Articular chondrocyte of knee joint (primary cell): ENCODE results near the gene KIR3DL3. TPM values are rescaled to one million over a fixed set of nuclear protein-coding genes. Genes with fewer than 3 reads are reported as not detected.

Experiments
- small RNA-seq: library from RNA; depleted of rRNA; stranded (forward); fragments of <200 nt; gene quantifications from one replicate; pipeline ENCODE3, GENCODE V24; 2012
- total RNA-seq: library from RNA; depleted of rRNA; stranded (reverse); fragments of >200 nt; gene quantifications from 2 replicates; pipeline ENCODE4 v1.2.3, GENCODE V29; 2012

Gene KIR3DL3
- total RNA-seq: not detected in 2 replicates

DNA sequence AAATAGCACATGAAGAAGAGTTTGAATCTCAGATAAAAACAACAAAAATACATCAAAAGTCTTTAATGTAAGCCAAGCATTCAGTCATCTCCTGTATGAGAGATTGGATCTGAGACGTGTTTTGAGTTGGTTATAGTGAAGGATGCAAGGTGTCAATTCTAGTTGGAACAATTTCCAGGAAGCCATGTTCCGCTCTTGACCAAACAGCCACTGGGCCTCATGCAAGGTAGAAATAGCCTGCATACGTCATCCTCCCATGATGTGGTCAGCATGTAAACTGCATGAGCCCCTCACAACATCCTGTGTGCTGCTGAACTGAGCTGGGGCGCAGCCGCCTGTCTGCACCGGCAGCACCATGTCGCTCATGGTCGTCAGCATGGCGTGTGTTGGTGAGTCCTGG, at the start of gene KIR3DL3:
Gene KIR3DL3, plus strand, starts transcription at position 301 of the 400 bp plus-strand sequence. Its CDS starts 55 bp downstream, at position 356.

GRCh38 chr19:54738306-54738705, 14.1 kb downstream of the KIR3DL3 start, which contains the start of gene KIR2DL3:
KIR2DL3 (plus strand) TSS chr19:54738513; CDS start chr19:54738546, 33 bp downstream.

DNA sequence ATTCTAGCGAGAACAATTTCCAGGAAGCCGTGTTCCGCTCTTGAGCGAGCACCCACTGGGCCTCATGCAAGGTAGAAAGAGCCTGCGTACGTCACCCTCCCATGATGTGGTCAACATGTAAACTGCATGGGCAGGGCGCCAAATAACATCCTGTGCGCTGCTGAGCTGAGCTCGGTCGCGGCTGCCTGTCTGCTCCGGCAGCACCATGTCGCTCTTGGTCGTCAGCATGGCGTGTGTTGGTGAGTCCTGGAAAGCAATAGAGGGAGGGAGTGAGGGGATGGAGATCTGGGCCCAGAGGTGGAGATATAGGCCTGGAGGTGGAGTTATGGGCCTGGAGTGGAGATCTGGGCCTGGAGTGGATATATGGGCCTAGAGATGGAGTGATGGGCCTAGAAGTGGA, 45.4 kb downstream of the KIR3DL3 start, which contains the start of gene KIR2DL1:
Gene KIR2DL1, plus strand, starts transcription at position 148 of the 400 bp plus-strand sequence. Its CDS starts 58 bp downstream, at position 206.

Small RNA genes lying within 50 kb of the gene (small RNA-seq; reads per million reads assigned to genes)
- gene AC245128.2: not detected
- not detected for gene KIR3DP1

Other genes starting within 250 kb of the KIR3DL3 start
- not detected in 2 replicates for gene LAIR2, start 221.6 kb upstream of the KIR3DL3 start, total RNA-seq
- gene LILRA2, start 150.7 kb upstream of the KIR3DL3 start, total RNA-seq: not detected in 2 replicates
- gene LILRA1, start 130.8 kb upstream of the KIR3DL3 start, total RNA-seq: not detected in 2 replicates
- gene LILRB1, start 94.0 kb upstream of the KIR3DL3 start, total RNA-seq: not detected in 2 replicates
- not detected in 2 replicates for gene LILRB4, start 61.5 kb upstream of the KIR3DL3 start, total RNA-seq
- gene KIR2DL3, start 14.1 kb downstream of the KIR3DL3 start, total RNA-seq: not detected in 2 replicates
- not detected in 2 replicates for gene KIR2DL1, start 45.4 kb downstream of the KIR3DL3 start, total RNA-seq
- gene KIR2DL4, start 79.2 kb downstream of the KIR3DL3 start, total RNA-seq: not detected in 2 replicates
- not detected in 2 replicates for gene KIR3DL1, start 92.0 kb downstream of the KIR3DL3 start, total RNA-seq
- gene KIR2DS4, start 108.2 kb downstream of the KIR3DL3 start, total RNA-seq: not detected in 2 replicates
- not detected in 2 replicates for gene KIR3DL2, start 126.0 kb downstream of the KIR3DL3 start, total RNA-seq
- gene FCAR, start 149.8 kb downstream of the KIR3DL3 start, total RNA-seq: not detected in 2 replicates
- gene NCR1, start 181.7 kb downstream of the KIR3DL3 start, total RNA-seq: not detected in 2 replicates
- gene NLRP7, start 223.1 kb downstream of the KIR3DL3 start, total RNA-seq: not detected in 2 replicates
- 0.65 TPM in 1 of 2 replicates, not detected in the other for gene NLRP2, start 241.9 kb downstream of the KIR3DL3 start, total RNA-seq